IPS-18c (cell line): Measurements from ENCODE around the gene ZBTB17.

ENCODE experiments used
- H3K4me3 ChIP-seq: 2 replicates; pipeline ENCODE4 v1.7.0; 2013; ENCODE audit warnings: low read depth, mild to moderate bottlenecking, low read length, moderate library complexity; ENCODE audit not compliant: insufficient read depth
- H3K9me3 ChIP-seq: one replicate; pipeline ENCODE4 v1.6.1; 2013; ENCODE audit warnings: mild to moderate bottlenecking, low read length, moderate library complexity; ENCODE audit not compliant: control insufficient read depth, insufficient read depth

ZBTB17 gene

DNA sequence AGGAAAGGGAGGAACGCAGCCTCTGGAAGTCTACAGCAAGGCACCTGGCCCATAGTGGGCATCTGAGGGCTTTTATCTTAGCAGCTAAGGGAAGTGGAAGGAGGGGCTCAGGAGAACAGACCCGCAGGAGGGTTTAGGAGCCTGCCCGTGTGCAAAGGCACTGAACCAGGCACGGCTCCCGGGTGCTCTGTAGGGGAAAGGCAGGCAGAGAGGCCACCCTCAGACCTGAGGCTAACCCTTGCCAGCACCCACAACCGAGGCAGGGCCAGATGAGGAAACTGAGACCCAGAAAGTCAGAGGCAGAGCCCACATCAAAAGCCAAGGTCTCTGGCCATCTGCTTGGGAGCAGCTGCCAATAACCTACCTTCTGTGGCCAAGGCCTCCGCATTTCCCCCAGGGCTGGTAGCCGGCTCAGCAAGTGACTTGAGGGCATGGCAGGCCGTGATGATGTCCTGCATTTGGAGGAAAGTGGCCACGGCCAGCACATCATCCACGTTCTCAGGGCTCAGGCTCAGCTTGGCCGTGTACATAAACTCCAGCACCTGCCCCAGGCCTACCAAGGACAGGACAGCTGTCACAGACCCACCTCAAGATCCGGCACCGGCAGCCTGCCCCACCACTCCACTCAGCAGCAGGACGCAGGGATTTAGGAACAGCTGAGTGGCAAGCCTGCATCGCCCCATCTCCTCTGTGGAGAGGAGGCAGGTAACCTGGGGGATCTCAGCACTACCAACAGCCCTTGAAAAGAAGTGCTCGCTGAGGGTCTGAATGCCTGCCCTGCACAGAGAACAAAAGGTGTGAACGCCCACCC is 29.1 kb downstream of the ZBTB17 start:
- H3K9me3 ChIP-seq, result no peaks in the 10 kb centered on the region
- H3K4me3 ChIP-seq, result no peak overlapping the region

- no peaks in the 10 kb centered on the region for H3K9me3 ChIP-seq
- no peak overlapping the region for H3K4me3 ChIP-seq
Observed at GRCh38 chr1:15945832-15946448, 30.0 kb downstream of the ZBTB17 start.

GRCh38 chr1:15945011-15945831 is 30.7 kb downstream of the ZBTB17 start:
- H3K4me3 ChIP-seq, result no peak overlapping the region
- no peaks in the 10 kb centered on the region for H3K9me3 ChIP-seq

- Histone ChIP-seq H3K4me3 (no peak overlapping the region), H3K9me3 (no peaks in the 10 kb centered on the region)
Observed at GRCh38 chr1:15944308-15945010, 31.4 kb downstream of the ZBTB17 start.

- Histone ChIP-seq H3K9me3 (no peaks in the 10 kb centered on the region), H3K4me3 (no peak overlapping the region)
Observed at GRCh38 chr1:15943992-15944307, 32.0 kb downstream of the ZBTB17 start.

GRCh38 chr1:15943328-15943991 is 32.4 kb downstream of the ZBTB17 start:
- H3K4me3 ChIP-seq, result no peak overlapping the region
- no peaks in the 10 kb centered on the region for H3K9me3 ChIP-seq

DNA sequence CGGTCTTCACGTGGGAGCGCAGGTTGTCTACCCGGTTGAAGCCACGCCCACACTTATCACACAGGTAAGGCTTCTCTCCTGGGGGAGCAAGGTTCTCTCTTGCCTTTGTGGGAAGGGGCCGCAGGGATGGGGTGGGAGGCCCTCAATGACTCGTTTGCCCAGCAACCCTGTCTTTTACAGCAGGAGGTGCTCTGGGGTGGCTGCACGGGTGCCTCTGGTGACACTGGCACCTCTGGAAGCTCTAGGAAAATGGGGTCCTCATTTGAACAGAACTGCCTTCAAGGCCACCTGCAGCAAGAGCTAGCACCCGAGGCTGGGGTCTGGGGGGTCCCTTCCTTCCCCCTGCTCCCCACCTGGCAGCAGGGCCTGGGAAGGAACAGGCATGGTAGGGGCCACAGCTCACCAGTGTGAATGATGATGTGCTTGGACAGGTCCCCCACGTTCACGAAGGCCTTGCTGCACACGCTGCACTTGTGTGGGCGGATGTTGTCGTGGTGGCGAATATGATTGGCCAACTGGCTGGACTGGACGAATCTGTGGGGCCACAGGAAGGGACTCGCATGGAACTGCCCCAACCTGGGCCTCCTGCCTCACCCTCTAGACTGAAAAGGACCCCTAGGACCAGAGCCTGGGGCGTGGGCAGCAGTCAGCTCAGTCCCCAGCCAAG is 33.1 kb downstream of the ZBTB17 start:
- Histone ChIP-seq H3K9me3 (no peaks in the 10 kb centered on the region), H3K4me3 (no peak overlapping the region)

DNA sequence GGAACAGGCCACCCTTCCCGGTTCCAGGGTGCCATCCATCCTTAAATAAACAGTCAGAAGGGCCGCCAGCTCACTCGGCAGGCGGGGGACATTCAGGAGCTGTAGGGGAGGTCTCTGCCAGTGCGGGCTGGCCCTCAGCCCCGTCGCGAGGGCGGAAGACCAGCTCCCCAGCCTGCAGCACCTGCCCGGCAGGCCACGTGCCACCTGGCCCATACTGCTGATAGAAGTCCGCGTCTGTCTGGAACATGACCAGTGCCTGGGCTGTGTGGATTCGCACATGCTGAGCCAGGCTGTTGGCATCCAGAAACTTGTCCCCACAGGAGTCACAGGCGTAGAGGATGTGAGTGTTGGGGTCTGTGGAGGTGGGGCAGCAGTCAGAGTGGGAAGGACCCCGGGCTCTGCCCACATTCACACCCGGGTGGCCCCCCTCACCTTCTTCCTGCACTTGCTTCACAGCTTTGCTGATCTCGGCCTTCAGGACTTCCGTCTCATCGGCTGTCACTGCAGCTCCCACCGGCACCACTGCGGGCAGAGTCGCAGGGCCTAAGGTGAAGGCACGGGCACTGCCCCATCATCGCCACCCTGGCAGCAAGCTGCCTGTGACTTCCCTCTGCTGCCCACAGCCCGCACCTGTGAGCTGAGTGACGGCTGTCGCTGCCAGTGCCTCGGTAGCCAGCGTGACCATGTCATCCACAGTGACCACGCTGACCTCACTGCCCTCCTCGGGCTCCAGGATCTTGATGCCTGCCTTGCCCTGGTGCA is 33.8 kb downstream of the ZBTB17 start:
- H3K9me3 ChIP-seq, result no peaks in the 10 kb centered on the region
- H3K4me3 ChIP-seq, result no peak overlapping the region

GRCh38 chr1:15941044-15941840 is 34.7 kb downstream of the ZBTB17 start:
- H3K4me3 ChIP-seq, result no peak overlapping the region

DNA sequence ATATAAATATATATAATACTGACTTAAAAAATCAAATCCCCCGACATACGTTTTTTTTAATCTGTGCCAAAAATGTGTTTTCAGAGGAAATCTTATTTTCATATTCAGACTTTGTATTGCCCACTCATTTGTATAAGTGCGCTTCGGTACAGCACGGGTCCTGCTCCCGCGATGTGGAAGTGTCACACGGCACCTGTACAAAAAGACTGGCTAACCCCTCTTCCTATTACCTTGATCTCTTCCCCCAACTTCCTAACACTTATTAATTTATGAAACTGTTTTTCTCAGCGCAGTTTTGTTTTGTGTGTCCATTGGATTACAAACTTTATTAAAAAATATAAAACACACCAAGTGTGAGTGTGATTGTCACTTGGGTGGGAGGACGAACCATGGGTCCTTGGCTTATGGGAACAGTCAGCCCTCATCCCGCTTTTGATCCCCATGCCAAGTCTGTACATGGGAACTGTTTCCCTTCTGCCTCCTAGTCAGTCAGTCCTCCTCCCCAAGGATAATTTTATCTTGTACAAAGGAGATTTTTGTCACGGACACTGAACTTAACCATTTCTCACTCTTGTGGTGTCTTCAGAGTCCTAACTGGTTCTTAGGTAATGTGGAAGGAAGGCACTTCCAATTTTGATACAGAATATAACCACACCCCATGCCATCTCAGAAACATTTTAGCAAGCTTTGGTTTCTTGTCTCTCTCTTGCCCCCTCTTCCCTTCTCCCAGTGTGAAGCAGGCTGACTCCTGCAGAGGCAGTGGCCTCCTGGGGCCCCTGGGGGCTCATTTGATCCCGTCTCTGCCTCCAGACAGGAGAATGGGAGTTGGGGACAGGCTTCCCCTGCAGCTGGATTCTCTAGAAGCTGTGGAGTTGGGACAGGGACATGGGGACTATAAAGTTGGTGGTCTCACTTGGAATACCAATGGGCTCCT is 35.5 kb downstream of the ZBTB17 start:
- H3K9me3 ChIP-seq, result no peaks in the 10 kb centered on the region
- no peak overlapping the region for H3K4me3 ChIP-seq

More at GRCh38 chr1:15941044-15941840, 34.7 kb downstream of the ZBTB17 start:
- no peaks in the 10 kb centered on the region for H3K9me3 ChIP-seq

DNA sequence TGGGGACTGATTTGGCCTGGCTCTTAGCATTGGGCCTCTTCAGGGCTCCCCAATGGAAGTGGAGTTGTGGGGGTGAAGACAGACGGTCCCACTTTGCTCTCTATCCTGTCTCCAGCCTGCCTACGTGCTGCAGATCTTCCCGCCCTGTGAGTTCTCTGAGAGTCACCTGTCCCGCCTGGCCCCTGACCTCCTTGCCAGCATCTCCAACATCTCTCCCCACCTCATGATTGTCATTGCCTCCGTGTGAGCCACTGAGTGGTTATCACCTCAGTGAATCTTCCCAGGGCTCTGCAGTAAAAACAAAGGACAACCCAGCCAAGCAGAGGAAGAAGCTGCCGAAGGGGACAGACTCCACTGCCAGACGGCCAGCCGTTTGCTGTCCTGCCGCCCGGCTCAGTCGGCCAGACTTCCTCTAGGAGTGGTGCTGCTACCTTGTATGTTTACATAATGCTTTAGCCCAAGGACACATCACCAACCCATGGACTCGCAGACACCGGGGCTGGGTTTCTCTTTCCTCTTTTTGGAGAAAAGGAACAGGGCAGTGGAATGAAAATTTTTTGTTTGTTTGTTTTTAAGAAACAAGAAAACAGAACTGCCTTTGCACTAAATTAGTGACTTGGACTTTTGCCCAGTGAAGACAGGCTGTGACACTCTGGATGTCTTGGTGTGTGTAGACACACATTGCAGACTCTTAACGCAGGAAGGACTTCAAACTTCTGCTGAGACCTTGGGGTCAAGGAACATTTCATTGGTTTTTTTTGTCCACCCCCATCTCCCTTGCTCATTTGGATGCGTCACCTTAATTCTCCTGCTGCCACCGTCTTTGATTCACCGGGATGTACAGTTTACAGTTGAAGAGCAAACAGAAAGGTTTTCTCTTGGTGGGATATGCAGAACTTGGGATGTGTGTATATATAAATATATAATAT is 36.5 kb downstream of the ZBTB17 start:
- H3K4me3 ChIP-seq, result no peak overlapping the region
- H3K9me3 ChIP-seq, result no peaks in the 10 kb centered on the region

GRCh38 chr1:15938628-15939161 is 37.2 kb downstream of the ZBTB17 start:
- Histone ChIP-seq H3K9me3 (no peaks in the 10 kb centered on the region), H3K4me3 (no peak overlapping the region)

DNA sequence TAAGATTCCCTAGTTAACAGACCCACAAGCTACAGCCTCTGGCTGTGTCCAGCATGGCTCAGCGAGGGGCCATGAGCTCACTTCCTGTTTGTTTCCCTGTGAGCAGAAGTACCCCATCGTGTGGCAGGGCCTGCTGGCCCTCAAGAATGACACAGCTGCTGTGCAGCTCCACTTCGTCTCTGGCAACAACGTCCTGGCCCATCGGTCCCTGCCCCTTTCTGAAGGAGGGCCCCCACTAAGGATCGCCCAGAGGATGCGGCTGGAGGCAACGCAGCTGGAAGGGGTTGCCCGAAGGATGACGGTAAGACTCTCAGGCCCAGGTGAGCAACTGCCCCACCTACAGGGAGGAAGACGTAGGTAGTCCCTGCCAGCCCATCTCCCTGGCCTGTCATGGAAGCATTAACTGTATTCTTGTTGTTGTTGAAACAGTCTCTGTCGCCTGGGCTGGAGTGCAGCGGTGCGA is 38.2 kb downstream of the ZBTB17 start:
- H3K9me3 ChIP-seq, result no peaks in the 10 kb centered on the region
- H3K4me3 ChIP-seq, result no peak overlapping the region
